Trophoblast cell (in vitro differentiated cells and primary cell): Measurements from ENCODE around the gene CNOT1.

Source experiments
- DNase-seq, 2 donors: peaks; one replicate each; pipeline ENCODE4 v3.0.0-alpha.2; 2016
- H2AFZ ChIP-seq: 2 replicates; pipeline ENCODE4 v1.6.1; 2013; ENCODE audit warnings: low read length, moderate library complexity, mild to moderate bottlenecking; ENCODE audit not compliant: insufficient read depth, poor library complexity
- H2AK5ac ChIP-seq: 2 replicates; pipeline ENCODE4 v1.6.1; 2013; ENCODE audit warnings: mild to moderate bottlenecking, low read length
- H2BK120ac ChIP-seq: 2 replicates; pipeline ENCODE4 v1.6.1; 2013; ENCODE audit warnings: low read length, mild to moderate bottlenecking, moderate library complexity; ENCODE audit not compliant: insufficient read depth, poor library complexity
- H2BK12ac ChIP-seq: 2 replicates; pipeline ENCODE4 v1.6.1; 2013; ENCODE audit warnings: mild to moderate bottlenecking, low read length, moderate library complexity
- H2BK5ac ChIP-seq: 2 replicates; pipeline ENCODE4 v1.6.1; 2013; ENCODE audit warnings: low read length, low read depth, moderate library complexity, mild to moderate bottlenecking; ENCODE audit not compliant: poor library complexity
- H3K14ac ChIP-seq: 2 replicates; pipeline ENCODE4 v1.6.1; 2013; ENCODE audit warnings: mild to moderate bottlenecking, low read length
- H3K18ac ChIP-seq: 2 replicates; pipeline ENCODE4 v1.6.1; 2013; ENCODE audit warnings: mild to moderate bottlenecking, low read length
- H3K23ac ChIP-seq: 2 replicates; pipeline ENCODE4 v1.6.1; 2013; ENCODE audit warnings: low read length
- H3K27ac ChIP-seq: 2 replicates; pipeline ENCODE4 v1.5.1; 2013; ENCODE audit warnings: low read depth, mild to moderate bottlenecking, inconsistent platforms, low read length, moderate library complexity
- H3K27me3 ChIP-seq: 2 replicates; pipeline ENCODE4 v1.6.1; 2013; ENCODE audit warnings: inconsistent platforms, mild to moderate bottlenecking, low read length, moderate library complexity; ENCODE audit not compliant: insufficient read depth
- H3K36me3 ChIP-seq, 2 experiments: 1 replicate in 1 of 2; 2 replicates in 1 of 2; pipeline ENCODE4 v1.6.1; 2013; ENCODE audit warnings: low read length in 2 of 2, mild to moderate bottlenecking in 2 of 2, moderate library complexity in 1 of 2; ENCODE audit not compliant: insufficient read depth in 2 of 2, control insufficient read depth in 1 of 2
- H3K4ac ChIP-seq: 2 replicates; pipeline ENCODE4 v1.6.1; 2013; ENCODE audit warnings: low read depth, mild to moderate bottlenecking, low read length, moderate library complexity
- H3K4me1 ChIP-seq, 2 experiments: 1 replicate in 1 of 2; 2 replicates in 1 of 2; pipeline ENCODE4 v1.6.1; 2013; ENCODE audit warnings: low read length in 2 of 2, mild to moderate bottlenecking in 2 of 2, moderate library complexity in 1 of 2; ENCODE audit not compliant: insufficient read depth in 2 of 2, control insufficient read depth in 1 of 2
- H3K4me2 ChIP-seq: 2 replicates; pipeline ENCODE4 v1.6.1; 2013; ENCODE audit warnings: inconsistent platforms, mild to moderate bottlenecking, low read length, moderate library complexity
- H3K4me3 ChIP-seq: 2 replicates; pipeline ENCODE4 v1.5.1; 2013; ENCODE audit warnings: mild to moderate bottlenecking, low read depth, low read length, inconsistent platforms
- H3K79me1 ChIP-seq: one replicate; pipeline ENCODE4 v1.6.1; 2013; ENCODE audit warnings: low read length
- H3K79me2 ChIP-seq: 2 replicates; pipeline ENCODE4 v1.6.1; 2013; ENCODE audit warnings: low read length, mild to moderate bottlenecking; ENCODE audit not compliant: control insufficient read depth, insufficient read depth, poor library complexity
- H3K9ac ChIP-seq: 2 replicates; pipeline ENCODE4 v1.6.1; 2013; ENCODE audit warnings: mild to moderate bottlenecking, low read length
- H3K9me3 ChIP-seq: 2 replicates; pipeline ENCODE4 v1.6.1; 2013; ENCODE audit warnings: low read depth, mild to moderate bottlenecking, control low read depth, inconsistent platforms, low read length; ENCODE audit not compliant: insufficient read depth
- H4K12ac ChIP-seq: 2 replicates; pipeline ENCODE4 v1.6.1; 2013; ENCODE audit warnings: low read depth, mild to moderate bottlenecking, low read length, moderate library complexity
- H4K8ac ChIP-seq: 2 replicates; pipeline ENCODE4 v1.6.1; 2013; ENCODE audit warnings: low read depth, mild to moderate bottlenecking, low read length, moderate library complexity
- H4K91ac ChIP-seq: one replicate; pipeline ENCODE4 v1.6.1; 2013; ENCODE audit warnings: low read depth, mild to moderate bottlenecking, low read length, moderate library complexity
- WGBS: extraction: QIAGEN DNeasy Blood & Tissue Kit; methylation state at CpG from one replicate; pipeline ENCODE4 v1.1.7; 2013; ENCODE audit warnings: missing lambda C conversion rate; ENCODE audit not compliant: insufficient read length, insufficient coverage; ENCODE audit errors: extremely low coverage; 5-methylcytosine and 5-hydroxymethylcytosine counted together

CNOT1 gene

DNA sequence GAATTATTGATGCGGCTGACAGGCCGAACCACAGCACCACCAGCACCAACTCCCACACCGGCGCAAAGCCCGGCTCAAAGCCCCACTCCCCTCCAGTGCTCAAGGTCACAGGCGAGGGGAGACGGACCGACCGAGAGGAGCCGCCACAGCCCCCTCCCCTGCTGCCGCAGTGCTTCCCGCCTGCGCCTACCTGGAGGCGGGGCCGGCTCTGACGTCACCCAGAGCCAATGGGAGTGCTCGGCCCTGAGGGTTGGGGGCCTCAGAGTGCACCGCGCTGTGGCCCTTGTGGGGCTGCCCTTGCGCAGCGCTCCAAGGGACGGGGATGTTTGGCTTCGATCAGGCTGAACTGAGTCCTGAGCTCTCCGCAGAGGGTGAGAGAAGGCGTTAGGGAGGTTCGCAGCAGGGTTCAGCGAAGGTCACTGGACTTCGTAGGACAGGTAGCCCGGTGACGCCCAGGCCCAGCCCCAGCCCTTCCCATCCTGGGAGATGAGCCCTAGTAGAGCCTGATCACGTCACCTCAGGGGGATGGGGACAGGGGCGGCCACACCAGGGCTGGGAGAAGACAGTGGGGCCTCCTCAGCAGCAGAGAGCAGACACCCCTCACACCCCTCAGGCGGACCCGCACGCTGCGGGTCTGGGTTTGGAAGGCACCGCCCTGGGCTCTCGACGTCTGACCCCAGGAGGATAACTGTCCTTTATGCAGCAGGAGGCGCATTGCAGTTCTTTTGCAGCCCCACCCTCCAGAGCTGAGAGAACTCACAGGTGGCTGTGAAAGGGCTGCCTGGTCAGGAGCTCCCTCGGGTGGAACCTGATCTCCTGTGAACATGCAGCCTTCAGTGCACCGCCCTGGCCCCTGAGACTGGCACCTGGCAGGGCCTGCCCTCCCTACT lies 128.1 kb downstream of the CNOT1 start:
- H3K23ac ChIP-seq: no peak overlapping the region
- peak overlapping the region; percentile 45 for H2AFZ ChIP-seq
- H3K79me1 ChIP-seq: peaks cover 3% of the 10 kb centered on the region
- H2BK120ac ChIP-seq: no peak overlapping the region
- no peak overlapping the region for H3K4ac ChIP-seq
- H2BK12ac ChIP-seq: no peak overlapping the region
- peak overlapping the region; percentile 91 for H3K4me2 ChIP-seq
- H3K4me3 ChIP-seq: peak overlapping the region; percentile 64
- H3K9me3 ChIP-seq: no peaks in the 10 kb centered on the region
- H4K8ac ChIP-seq: peak overlapping the region; percentile 60
- peak overlapping the region; percentile 0 for H3K18ac ChIP-seq
- H3K4me1 ChIP-seq: peaks cover 7 to 16% of the 10 kb centered on the region in 2 experiments
- H3K27me3 ChIP-seq: no peaks in the 10 kb centered on the region
- peak overlapping the region; percentile 34 for H3K9ac ChIP-seq
- DNase-seq: no peak
- H3K36me3 ChIP-seq: peaks cover 0 to 4% of the 10 kb centered on the region in 2 experiments
- no peak overlapping the region for H4K91ac ChIP-seq
- no CpG with 5 or more reads among the region's 42 CpGs for WGBS
- H2AK5ac ChIP-seq: no peak overlapping the region
- H3K27ac ChIP-seq: no peak overlapping the region
- no peak overlapping the region for H2BK5ac ChIP-seq
- H3K14ac ChIP-seq: peak overlapping the region; percentile 7
- no peaks in the 10 kb centered on the region for H3K79me2 ChIP-seq
- H4K12ac ChIP-seq: peak overlapping the region; percentile 5

DNA sequence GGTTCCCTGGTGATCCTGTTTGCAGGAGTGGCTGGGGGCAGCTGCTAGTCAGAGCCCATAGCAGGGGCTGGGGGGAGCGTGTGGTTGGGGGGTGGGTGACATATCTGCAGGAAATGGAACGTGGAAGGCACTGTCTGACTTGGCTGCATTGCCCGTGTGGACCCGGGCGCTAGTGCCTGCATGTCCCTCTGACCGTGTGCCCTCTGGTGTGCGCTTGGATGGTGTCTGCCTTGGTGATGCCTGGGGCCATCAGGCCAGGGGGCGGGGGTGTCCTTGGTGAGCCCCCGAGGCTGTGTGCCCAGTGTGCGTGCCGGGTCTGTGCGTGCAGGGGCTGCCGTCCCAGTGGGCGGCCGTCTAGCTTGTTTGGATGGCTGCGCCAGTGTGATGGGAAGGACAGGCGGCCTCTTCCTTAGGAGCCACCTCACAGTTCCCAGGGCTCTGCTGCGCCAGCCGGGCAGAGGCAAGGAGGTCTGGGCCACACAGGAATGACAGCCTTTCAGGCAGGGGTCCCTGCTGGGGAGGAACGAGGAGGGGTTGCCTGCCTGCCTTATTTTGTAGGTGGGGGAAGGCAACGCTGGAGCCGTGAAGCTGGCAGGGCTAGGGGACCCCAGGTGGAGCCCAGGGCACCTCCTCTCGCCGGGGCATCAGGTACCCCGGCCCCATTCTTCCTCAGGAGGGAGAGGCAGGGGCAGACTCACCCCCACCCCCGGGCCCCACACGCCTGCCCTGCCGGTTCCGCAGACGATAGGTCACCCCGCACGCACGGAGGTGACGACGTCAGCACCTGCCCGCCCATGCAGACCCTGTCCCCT lies 129.0 kb downstream of the CNOT1 start:
- Histone ChIP-seq H3K18ac (no peak overlapping the region), H3K4me2 (peak overlapping the region; percentile 91), H3K27me3 (no peaks in the 10 kb centered on the region), H3K14ac (no peak overlapping the region), H2BK12ac (no peak overlapping the region), H3K4me3 (peak overlapping the region; percentile 64), H3K4ac (no peak overlapping the region), H3K9me3 (peaks cover 1% of the 10 kb centered on the region), H2AFZ (peak overlapping the region; percentile 32), H3K79me2 (no peaks in the 10 kb centered on the region), H2AK5ac (no peak overlapping the region), H3K4me1 (peaks cover 7 to 16% of the 10 kb centered on the region in 2 experiments), H3K79me1 (peaks cover 3% of the 10 kb centered on the region), H2BK5ac (no peak overlapping the region), H4K91ac (no peak overlapping the region), H4K8ac (peak overlapping the region; percentile 3), H3K36me3 (peaks cover 0 to 4% of the 10 kb centered on the region in 2 experiments), H3K23ac (no peak overlapping the region), H3K9ac (peak overlapping the region; percentile 34), H4K12ac (no peak overlapping the region), H3K27ac (no peak overlapping the region), H2BK120ac (no peak overlapping the region)
- no peak for DNase-seq
- whole genome bisulfite sequencing: no CpG with 5 or more reads among the region's 36 CpGs

DNA sequence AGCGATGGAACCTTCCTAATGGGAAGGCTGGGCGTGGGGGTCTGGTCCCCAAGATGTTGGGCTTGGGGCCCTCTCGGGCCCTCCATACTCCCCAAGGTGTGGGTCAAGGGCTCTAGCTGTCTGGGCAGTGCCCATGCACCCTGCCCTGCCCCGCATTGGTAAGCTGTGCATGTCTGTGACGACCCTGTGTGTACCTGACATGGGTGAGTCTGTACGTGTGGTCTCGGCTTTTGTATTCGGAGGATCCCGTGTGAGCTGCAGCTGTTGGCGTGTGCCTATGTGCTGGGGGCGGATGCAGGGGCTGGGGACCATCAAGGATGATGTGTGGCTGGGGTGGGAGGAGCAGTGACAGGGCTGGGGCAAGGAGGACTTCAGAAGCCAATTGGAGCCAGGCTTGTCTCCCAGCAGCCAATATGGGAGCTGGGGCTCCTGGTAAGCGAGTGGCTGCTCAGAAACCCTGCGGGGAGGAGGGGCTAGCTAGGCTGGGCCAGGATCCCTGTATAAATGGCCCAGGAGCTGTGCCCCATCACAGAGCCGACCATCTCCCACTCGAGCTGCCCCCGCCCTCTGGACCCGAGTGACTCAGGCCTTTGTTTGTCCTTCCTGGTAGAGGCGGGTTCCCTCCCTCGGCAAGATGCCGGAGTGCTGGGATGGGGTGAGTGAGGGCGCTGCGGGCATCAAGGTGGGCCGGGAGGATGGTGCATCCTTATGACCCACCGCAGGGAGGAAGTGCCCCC lies 129.8 kb downstream of the CNOT1 start, which contains the start of gene NDRG4:
Gene NDRG4 (plus strand): TSS at position 529 of the 737 bp plus-strand sequence. CDS start 106 bp downstream, at position 635.
- Histone ChIP-seq H3K23ac (no peak within 1 kb of the TSS), H3K79me2 (no peaks in the 10 kb centered on the region), H4K8ac (no peak within 1 kb of the TSS), H2AK5ac (no peak within 1 kb of the TSS), H3K9ac (peak within 1 kb of the TSS; percentile 34), H2AFZ (peak within 1 kb of the TSS; percentile 32), H2BK5ac (no peak within 1 kb of the TSS), H3K14ac (no peak within 1 kb of the TSS), H3K36me3 (peaks cover 0 to 4% of the 10 kb centered on the region in 2 experiments), H3K18ac (no peak within 1 kb of the TSS), H4K12ac (no peak within 1 kb of the TSS), H3K4me2 (peak within 1 kb of the TSS; percentile 91), H3K4ac (no peak within 1 kb of the TSS), H4K91ac (no peak within 1 kb of the TSS), H3K9me3 (peaks cover 3% of the 10 kb centered on the region), H2BK120ac (no peak within 1 kb of the TSS), H3K79me1 (peaks cover 3% of the 10 kb centered on the region), H3K4me1 (peaks cover 7 to 16% of the 10 kb centered on the region in 2 experiments), H3K4me3 (peak within 1 kb of the TSS; percentile 64), H3K27me3 (no peaks in the 10 kb centered on the region), H2BK12ac (no peak within 1 kb of the TSS), H3K27ac (no peak within 1 kb of the TSS)
- no CpG with 5 or more reads among the region's 24 CpGs for WGBS
- peak in 1 of 2 donors; percentile 29 for DNase-seq

DNA sequence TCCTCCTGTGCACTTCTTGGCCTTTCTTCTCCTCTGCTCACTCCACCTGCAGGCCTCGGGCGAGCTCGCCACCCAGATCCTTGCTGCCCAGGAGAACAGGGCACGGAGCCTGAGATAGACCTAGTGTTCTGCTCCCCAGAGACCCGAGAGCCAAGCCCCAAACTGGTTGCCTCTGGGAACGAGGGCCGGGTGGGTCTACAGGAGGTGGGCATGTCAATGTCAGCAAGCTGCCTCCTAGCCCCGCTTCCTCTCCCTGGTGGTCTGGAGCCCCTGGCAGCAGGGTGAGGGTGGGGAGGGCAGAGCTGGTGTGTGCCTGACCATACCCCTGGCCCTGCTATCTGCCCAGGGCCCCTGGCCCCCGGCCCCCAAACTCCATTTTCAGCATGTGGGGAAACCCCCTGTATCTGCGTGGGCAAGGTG lies 130.5 kb downstream of the CNOT1 start:
- H3K79me1 ChIP-seq: peaks cover 3% of the 10 kb centered on the region
- no CpG with 5 or more reads among the region's 10 CpGs for WGBS
- no peak overlapping the region for H3K23ac ChIP-seq
- no peak overlapping the region for H3K4ac ChIP-seq
- H3K4me3 ChIP-seq: no peak overlapping the region
- H3K9ac ChIP-seq: no peak overlapping the region
- no peaks in the 10 kb centered on the region for H3K27me3 ChIP-seq
- H3K27ac ChIP-seq: no peak overlapping the region
- H2AK5ac ChIP-seq: no peak overlapping the region
- DNase-seq: no peak
- H2BK12ac ChIP-seq: no peak overlapping the region
- peaks cover 7 to 16% of the 10 kb centered on the region in 2 experiments for H3K4me1 ChIP-seq
- H2AFZ ChIP-seq: no peak overlapping the region
- H4K91ac ChIP-seq: no peak overlapping the region
- H3K9me3 ChIP-seq: peaks cover 3% of the 10 kb centered on the region
- H3K14ac ChIP-seq: no peak overlapping the region
- H3K36me3 ChIP-seq: peaks cover 0 to 1% of the 10 kb centered on the region in 2 experiments
- no peaks in the 10 kb centered on the region for H3K79me2 ChIP-seq
- no peak overlapping the region for H4K8ac ChIP-seq
- H4K12ac ChIP-seq: no peak overlapping the region
- no peak overlapping the region for H2BK120ac ChIP-seq
- H3K18ac ChIP-seq: no peak overlapping the region
- no peak overlapping the region for H3K4me2 ChIP-seq
- H2BK5ac ChIP-seq: no peak overlapping the region
